Activated T-helper 1 cell treated with Interleukin-2 at 50 U/mL for 16 hours (primary cell): ENCODE results near the gene SAMD1.
A peak's percentile ranks its signal among the peaks of the same experiment; 100 is the strongest.

ENCODE experiments used
- DNase-seq: peaks from one replicate; pipeline ENCODE4 v3.0.0-alpha.2; 2020; ENCODE audit warnings: low read depth

SAMD1 gene

DNA sequence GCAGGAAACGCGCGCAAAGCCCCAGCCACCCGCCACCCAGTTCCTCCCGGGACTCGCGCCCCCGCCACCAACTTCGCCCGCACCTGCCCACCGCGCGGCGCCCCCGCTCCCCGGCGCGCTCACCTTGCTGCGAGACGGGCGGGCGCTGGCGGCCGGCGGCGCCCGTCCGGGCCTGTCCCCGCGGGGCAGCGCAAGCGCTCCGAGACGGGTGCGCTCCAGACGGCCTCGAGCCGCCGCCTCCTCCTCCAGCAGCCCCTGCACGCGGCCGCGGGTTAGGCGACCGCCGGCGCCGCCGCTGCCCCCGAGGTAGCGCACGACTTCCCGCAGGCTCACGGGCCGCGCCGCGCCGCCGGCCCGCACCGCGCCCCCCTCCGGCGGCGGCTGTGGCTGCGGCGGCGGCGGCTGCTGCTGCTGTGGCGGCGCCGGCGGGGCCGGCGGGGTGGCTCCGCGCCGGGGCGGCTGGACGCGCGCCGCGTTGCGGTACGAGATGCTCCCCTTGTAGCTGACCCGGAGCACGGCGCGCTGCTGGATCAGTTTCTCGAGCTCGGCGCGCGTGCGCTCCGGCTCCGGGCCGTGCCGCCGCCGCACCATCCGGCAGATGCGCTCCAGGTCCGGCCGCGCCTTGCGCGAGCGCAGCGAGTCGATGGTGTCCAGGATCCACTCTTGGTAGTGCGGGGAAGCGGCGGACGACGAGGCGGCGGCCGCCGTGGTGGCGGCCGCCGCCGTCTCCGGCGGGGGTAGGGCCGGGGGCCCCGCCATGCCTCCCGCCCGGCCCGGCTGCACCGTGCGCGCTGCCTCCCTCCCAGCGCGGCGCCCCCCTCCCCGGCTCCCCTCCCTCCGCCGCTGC is 666 bp downstream of the SAMD1 start:
- DNase-seq, result no peak

- no peak for DNase-seq
Observed at GRCh38 chr19:14089412-14089661, 1.2 kb downstream of the SAMD1 start.

DNA sequence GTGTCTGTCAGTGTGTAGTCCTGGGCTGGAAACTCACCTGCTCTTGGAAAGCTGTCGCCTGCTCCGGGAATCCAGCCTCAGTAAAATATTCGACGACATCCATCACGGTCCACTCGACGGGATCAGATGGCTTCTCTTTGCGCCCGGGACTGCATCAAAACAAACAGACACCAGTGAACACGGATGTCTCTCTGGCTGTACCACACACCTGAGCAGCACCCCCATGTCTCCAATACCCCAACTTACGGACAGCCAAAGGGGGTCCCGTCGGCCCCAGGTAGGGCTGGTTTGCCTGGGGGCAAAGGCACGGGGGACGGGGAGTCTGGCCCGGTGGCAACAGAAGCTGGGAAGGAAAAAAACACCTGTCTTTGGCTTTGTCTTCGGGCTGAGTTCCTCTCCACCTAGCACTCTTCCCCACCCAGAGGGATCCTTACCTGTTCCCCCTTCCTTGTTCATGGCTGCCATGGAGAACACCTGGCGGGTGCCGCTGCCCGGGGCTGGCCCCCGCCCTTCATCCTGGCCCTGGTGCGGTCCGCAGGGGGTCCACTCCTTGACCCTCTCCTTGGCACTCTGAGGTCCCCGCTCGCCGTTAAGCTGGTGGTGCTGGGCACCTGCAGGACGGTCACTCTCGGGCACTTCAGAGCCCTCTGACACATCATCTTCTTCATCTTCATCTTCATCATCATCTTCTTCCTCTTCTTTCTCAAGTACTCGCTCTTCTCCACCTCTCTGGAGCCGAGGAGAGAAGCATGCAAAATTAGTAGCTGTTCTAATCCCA is 1.7 kb downstream of the SAMD1 start:
- no peak for DNase-seq

DNA sequence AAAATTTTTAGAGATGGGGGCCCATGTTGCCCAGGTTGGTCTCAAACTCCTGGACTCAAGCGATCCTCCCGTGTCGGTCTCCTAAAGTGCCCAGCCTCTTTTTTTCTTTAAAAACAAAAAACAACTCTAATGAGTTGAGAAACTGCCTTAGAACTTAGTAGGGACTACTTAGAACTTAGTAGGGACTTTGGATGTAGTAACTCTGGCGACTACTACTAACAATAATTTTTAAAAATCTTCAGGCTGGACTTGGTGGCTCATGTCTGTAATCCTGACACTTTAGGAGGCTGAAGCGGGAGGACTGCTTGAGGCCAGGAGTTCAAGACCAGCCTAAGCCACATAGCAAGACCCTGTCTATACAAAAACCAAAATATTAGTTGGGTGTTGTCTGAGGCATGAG is 4.5 kb downstream of the SAMD1 start:
- no peak for DNase-seq

DNA sequence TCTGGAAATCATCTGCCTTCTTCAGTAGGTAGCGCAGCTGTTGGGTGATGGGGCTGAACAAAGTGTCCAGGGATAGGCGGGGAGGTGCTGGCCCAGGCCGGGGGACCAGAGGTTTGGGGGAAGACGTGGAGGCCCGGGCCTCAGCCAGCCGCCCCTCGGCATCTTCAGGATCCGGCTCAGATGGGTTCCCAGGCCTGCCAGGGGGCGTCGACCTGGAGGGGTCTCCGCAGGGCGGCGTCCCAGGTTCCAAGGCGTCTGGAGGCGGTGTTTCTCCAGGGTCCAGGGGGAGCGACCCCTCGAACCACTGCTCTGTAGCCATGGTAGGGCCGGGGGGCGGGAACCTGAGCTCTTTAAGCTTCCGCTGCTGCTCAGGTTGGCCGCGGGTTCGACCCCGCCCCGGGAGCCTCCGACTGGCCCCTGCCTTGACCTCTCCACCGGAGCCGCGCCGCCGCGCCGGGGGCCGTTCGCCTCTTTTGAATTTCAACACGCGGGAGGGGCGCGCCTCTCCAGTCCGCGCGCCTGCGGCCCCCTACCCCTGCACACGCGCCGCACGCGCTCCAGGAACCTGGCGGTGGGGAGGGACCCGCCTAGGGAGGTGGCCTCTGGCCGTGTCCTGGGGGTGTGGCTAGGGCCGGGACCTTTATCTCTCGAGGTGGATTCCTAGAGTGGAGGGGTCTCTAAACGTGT is 5.1 kb downstream of the SAMD1 start, which contains the start of gene C19orf67:
C19orf67 (minus strand) TSS at position 475 of the 687 bp plus-strand sequence; CDS start at position 319, 156 bp downstream.
- no peak for DNase-seq

DNA sequence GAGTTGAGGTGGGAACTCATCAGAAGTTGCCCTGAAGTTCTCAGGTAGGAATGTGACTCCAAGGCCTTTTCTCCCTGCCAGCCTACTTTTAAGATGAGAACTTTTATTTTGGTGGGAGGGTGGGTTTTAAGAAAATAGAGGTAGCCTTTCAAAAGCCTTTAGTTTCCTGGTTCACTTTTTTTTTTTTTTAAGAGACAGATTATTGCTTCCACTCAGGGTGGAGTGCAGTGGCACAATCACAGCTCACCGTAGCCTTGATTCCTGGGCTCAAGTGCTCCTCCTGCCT is 7.9 kb downstream of the SAMD1 start:
- no peak for DNase-seq

- DNase-seq, result no peak
Observed at GRCh38 chr19:14081797-14082674, 8.5 kb downstream of the SAMD1 start.

- peak; percentile 98 for DNase-seq
Observed at GRCh38 chr19:14080887-14081796, 9.4 kb downstream of the SAMD1 start.

DNA sequence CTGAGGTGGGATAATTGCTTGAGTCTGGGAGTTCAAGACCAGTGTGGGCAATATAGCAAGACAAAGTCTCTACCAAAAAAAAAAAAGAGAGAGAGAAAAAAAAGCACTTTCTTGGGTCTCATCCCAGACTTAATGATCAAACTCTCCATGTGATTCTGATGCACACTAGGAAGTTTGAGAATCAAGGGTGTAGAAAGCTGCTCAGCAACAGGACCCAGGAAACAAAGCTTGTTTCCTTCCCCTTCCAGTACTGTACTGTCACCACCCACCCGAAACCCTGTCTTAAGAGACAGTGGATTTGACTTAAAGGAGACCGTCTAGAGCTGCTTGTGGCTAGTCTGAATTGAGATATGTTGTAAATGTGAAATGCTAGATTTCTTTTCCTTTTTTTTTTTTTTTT is 12.1 kb downstream of the SAMD1 start:
- DNase-seq, result no peak

GRCh38 chr19:14073925-14074838 is 16.4 kb downstream of the SAMD1 start:
- no peak for DNase-seq

DNA sequence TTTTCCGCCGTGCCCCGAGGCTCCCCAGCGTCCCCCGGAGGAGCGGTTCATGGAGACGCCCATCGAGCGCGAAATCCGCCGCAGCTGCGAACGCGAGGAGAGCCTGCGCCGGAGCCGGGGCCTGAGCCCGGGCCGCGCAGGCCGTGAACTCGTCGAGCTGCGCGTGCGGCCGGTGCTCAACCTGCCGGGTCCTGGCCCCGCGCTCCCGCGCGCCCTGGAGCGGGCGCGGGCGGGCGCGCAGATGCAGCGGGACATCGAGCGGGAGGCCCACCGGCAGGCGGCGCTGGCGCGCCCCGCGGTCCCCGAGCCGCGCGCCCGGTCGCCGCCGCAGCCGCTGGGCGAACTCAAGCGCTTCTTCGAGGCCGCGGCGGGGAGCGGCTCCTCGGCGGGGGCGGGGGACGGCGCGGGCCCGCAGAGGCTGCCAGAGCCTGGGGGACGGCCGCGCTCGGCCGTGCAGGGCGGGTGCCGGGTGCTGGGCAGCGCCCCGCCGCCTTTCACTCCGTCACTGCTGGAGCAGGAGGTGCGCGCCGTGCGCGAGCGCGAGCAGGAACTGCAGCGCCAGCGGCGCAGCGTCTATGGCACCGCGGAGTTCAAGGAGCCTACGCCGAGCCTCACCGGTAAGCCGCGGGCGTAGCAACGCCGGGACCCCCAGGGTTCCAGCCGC is 17.2 kb downstream of the SAMD1 start:
- DNase-seq, result peak; percentile 66

DNA sequence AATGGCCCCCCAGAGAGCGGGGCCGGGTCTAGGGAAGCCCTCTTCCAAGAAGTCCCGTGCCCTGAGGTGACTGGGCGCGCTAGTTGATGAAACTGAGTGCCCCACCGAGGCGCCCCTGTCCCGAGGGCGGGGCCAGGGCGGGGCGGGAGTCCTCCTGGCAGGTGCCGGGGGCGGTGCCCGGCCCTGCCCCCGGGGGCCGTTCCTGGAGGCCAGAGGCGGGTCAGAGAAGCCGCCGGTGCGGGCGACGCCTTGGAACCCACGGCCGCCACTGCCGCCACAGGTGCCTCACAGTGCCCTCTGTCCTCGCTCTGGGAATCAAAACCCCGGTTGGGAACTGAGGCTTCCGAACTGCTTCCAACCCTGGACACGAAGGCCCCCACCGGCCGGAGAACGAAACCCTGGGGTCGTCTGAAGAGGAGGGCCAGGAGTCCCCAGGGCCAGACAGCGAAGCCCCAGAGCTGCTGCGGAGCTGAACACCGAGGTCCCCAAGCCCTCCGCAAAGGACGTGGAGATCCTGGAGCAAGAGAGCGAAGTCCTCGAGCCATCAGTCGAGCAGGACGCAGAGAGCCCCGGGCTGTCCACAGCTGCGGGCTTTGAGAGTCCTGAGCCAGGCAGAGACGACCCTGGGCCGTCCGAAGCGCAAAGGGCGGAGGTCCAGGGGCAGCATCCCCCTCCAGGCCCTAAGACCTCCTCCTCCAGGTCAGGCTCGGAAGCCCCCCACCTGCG is 17.9 kb downstream of the SAMD1 start, which contains the start of gene MISP3:
MISP3 (plus strand) TSS at position 252 of the 726 bp plus-strand sequence. CDS start 524 bp downstream, outside the sequence.
- DNase-seq, result no peak

DNA sequence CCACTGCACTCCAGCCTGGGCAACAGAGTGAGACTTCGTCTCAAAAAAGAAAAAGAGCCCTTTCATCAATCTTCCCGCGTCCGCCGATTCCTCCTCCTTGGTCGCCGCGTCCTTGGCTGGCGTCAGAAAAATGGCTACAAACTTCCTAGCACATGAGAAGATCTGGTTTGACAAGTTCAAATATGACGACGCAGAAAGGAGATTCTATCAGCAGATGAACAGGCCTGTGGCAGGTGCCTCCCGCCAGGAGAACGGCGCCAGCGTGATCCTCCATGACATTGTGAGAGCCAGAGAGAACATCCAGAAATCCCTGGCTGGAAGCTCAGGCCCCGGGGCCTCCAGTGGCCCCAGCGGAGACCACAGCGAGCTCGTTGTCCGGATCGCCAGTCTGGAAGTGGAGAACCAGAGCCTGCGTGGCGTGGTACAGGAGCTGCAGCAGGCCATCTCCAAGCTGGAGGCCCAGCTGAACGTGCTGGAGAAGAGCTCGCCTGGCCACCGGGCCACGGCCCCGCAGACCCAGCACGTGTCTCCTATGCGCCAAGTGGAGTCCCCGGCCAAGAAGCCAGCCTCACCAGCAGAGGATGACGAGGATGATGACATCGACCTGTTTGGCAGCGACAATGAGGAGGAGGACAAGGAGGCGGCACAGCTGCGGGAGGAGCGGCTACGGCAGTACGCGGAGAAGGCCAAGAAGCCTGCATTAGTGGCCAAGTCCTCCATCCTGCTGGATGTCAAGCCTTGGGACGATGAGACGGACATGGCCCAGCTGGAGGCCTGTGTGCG is 20.1 kb downstream of the SAMD1 start:
- no peak for DNase-seq

GRCh38 chr19:14066134-14066533 is 24.4 kb downstream of the SAMD1 start:
- DNase-seq, result no peak

- no peak for DNase-seq
Observed at GRCh38 chr19:14063105-14063504, 27.4 kb downstream of the SAMD1 start.

GRCh38 chr19:14062558-14062855 is 28.0 kb downstream of the SAMD1 start:
- DNase-seq, result no peak

- DNase-seq, result no peak
Observed at GRCh38 chr19:14061751-14062557, 28.6 kb downstream of the SAMD1 start, which contains the start of gene PALM3. Gene PALM3 (minus strand): TSS chr19:14062076. CDS start chr19:14061980, 96 bp downstream.
